Ramos (cell line): ENCODE measurements around the gene INTS11.

ENCODE experiments used
- in situ Hi-C: fragments of 300-500 bp; cut with MboI; formaldehyde crosslinking; loops from one replicate; pipeline ENCODE4 v1.14.3; 2022; ENCODE audit warnings: low sequenced_read_pairs; ENCODE audit not compliant: unreplicated experiment

Gene INTS11

DNA sequence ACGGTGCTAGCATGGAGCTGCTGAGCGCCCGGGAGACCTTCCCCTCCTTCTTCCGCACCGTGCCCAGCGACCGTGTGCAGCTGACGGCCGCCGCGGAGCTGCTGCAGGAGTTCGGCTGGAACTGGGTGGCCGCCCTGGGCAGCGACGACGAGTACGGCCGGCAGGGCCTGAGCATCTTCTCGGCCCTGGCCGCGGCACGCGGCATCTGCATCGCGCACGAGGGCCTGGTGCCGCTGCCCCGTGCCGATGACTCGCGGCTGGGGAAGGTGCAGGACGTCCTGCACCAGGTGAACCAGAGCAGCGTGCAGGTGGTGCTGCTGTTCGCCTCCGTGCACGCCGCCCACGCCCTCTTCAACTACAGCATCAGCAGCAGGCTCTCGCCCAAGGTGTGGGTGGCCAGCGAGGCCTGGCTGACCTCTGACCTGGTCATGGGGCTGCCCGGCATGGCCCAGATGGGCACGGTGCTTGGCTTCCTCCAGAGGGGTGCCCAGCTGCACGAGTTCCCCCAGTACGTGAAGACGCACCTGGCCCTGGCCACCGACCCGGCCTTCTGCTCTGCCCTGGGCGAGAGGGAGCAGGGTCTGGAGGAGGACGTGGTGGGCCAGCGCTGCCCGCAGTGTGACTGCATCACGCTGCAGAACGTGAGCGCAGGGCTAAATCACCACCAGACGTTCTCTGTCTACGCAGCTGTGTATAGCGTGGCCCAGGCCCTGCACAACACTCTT lies 7.7 kb upstream of the INTS11 start:
- in situ Hi-C loops, result no loop called here

DNA sequence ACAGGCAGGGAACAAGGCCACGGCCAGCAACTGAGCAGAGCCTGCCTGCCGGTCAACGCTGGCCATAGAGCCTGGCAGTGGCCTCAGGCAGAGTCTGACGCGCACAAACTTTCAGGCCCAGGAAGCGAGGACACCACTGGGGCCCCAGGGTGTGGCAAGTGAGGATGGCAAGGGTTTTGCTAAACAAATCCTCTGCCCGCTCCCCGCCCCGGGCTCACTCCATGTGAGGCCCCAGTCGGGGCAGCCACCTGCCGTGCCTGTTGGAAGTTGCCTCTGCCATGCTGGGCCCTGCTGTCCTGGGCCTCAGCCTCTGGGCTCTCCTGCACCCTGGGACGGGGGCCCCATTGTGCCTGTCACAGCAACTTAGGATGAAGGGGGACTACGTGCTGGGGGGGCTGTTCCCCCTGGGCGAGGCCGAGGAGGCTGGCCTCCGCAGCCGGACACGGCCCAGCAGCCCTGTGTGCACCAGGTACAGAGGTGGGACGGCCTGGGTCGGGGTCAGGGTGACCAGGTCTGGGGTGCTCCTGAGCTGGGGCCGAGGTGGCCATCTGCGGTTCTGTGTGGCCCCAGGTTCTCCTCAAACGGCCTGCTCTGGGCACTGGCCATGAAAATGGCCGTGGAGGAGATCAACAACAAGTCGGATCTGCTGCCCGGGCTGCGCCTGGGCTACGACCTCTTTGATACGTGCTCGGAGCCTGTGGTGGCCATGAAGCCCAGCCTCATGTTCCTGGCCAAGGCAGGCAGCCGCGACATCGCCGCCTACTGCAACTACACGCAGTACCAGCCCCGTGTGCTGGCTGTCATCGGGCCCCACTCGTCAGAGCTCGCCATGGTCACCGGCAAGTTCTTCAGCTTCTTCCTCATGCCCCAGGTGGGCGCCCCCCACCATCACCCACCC lies 6.9 kb upstream of the INTS11 start, which contains the start of gene TAS1R3:
TSS of gene TAS1R3 (plus strand) at position 213 of the 898 bp plus-strand sequence. CDS start at position 279, 66 bp downstream.
- in situ Hi-C loops, result no loop called here

DNA sequence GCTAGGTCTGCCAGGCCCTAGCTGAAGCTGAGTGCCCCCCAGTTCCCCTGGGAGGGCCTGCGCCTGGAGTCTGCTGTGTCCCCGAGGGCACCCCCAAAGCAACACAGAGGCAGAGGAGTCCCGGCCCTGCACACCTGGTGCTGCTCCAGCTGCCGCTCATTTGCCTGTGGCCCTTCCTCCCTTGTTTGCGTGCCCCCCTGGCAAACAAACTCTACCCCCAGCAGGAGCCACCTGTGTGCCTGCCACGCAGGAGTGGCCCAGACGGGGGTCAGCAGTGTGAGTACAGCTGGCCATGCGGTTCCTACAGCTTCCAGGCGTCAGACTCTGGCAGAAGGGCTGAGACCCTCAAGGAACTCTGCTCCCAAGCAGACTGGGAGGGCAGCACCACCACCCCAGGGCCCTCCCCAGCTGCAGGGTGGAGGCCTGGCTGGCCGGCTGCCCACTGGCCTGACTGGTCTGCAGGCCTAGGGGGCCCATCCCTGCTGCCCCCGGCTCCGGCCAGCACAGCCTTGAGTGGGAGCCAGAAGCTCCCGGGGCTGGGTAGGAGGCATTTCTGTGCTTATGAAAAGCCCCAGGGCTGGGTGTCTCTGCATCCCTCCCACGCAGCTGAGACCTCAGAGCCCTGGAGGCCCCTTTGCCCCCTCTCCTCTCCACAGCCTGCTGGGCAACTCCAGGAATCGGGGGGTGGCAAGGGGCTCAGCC lies 6.1 kb upstream of the INTS11 start:
- in situ Hi-C loops, result no loop called here

DNA sequence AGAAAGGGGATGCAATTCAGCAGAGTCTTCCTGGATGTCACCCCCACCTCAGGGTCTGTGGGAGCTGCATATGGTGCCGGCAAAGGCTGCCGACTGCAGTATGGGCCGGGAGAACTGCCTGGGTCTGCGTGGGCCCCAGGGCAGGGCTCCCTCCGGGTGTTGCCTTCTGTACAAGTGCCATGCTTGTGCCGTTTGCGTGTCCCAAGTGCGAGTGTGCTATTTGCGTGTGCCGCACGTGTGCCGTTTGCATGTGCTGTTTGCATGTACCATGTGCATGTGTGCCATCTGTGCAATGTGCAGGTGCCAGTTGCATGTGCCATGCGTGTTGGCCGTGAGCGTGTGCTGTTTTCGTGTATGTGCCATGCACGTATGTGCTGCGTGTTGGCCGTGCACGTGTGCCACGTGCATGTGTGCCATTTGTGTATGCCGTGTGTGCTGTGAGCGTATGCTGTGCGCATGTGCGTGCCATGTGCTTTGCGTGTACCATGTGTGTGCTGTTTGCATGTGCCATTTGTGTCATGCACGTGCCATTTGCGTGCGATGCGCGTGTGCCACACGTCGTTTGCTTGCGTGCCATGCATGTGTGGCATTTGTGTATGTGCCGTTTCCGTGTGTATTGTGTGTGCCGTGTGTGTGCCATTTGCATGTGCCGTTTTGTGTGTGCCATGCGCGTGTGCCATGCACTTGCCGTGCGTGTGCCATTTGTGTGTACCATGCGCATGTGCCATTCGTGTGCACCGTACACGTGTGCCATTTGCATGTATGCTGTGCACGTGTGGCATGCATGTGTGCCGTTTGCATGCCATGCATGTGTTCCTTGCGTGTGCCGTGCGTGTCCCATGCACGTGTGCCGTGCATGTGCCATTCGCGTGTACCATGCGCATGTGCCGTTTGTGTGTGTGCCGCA lies 5.1 kb upstream of the INTS11 start:
- in situ Hi-C loops, result no loop called here

DNA sequence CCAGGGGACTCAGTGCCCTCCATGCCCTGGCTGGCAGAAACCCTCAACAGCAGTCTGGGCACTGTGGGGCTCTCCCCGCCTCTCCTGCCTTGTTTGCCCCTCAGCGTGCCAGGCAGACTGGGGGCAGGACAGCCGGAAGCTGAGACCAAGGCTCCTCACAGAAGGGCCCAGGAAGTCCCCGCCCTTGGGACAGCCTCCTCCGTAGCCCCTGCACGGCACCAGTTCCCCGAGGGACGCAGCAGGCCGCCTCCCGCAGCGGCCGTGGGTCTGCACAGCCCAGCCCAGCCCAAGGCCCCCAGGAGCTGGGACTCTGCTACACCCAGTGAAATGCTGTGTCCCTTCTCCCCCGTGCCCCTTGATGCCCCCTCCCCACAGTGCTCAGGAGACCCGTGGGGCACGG lies 3.8 kb upstream of the INTS11 start:
- in situ Hi-C loops, result no loop called here

DNA sequence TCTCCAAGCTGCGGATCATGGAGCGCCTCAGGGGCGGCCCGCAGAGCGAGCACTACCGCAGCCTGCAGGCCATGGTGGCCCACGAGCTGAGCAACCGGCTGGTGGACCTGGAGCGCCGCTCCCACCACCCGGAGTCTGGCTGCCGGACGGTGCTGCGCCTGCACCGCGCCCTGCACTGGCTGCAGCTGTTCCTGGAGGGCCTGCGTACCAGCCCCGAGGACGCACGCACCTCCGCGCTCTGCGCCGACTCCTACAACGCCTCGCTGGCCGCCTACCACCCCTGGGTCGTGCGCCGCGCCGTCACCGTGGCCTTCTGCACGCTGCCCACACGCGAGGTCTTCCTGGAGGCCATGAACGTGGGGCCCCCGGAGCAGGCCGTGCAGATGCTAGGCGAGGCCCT lies 2.8 kb upstream of the INTS11 start:
- in situ Hi-C loops, result no loop called here

DNA sequence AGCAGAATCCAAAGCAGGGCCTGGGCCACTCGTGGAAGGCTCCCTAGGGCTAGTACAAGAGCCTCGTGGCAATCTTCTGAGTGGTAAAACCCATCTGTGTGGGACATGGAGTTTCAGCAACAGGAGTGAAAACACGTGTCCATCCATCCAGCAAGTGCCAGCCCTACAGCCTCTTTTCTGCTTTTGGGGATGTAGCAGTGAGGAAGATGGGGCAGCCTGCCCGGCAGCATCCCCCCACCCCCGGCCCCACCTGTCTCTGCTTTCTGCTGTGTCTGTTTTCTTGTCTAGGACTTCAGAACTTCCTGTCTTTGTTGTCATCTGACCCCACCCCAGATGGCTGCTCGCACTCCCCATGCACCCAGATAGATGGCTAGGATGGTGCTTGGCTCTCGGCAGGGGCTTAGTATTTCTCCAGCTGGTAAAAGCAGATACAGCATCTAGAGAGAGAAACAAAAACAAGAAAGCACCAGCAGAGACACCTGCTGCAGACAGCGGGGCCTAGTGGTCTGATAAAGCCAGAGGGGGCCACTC lies 1.7 kb upstream of the INTS11 start:
- in situ Hi-C loops, result no loop called here

DNA sequence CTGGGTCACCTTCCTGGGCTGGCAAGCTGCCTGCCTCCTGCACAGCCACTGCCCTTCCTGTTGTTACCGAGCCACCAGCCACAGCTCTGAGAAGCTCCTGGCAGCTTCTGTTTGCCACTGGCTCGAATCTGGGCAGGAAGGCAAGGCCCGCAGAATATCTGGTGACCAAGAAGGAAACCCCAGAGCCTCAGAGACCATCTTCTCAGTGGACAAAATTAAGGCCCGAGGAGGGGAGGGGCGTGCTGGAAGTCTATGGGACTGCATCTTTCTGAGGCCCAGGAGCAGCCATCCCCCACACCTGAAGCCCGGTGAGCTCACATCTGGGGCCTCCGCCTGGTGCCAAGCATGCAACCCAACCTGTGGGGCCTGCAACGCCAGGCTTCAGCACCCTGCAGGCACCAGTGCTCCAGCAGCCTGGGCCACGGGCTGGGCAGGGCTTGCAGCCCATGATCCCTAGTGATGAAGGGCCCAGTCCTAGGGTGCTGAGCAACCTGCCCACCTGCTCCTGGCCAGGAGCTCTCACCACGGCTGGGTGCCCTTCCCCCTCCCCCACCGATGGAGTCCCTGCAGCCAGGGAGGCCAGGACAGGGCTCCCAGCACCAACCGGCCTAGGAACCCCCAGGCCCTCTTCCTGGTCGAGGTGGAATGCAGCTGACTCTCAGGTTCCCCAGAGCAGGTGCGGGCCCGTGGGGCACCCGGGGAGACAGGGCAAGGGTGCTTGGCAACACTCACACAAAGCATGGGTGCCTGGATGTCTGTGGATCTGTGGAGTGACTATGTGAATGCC lies 1.0 kb upstream of the INTS11 start:
- in situ Hi-C loops, result no loop called here

DNA sequence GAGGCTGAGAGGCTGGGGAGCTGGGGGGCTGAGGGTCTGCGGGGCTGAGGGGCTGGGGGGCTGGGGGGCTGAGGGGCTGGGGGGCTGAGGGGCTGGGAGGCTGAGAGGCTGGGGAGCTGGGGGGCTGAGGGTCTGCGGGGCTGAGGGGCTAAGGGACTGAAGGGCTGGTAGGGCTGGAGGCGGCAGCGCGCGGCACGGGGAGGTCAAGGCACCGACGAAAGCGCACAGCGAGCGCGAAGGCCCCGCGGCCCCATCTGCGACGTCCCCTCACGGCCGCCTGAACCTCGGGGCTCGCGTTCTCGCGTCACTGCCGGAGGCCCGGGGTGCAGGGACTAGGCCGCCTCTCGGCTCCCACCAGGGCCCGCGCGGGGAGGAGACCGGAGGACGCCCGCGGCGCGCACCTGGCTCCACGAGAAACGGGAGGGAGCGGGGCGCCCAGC lies 356 bp downstream of the INTS11 start:
- in situ Hi-C loops, result no loop called here

DNA sequence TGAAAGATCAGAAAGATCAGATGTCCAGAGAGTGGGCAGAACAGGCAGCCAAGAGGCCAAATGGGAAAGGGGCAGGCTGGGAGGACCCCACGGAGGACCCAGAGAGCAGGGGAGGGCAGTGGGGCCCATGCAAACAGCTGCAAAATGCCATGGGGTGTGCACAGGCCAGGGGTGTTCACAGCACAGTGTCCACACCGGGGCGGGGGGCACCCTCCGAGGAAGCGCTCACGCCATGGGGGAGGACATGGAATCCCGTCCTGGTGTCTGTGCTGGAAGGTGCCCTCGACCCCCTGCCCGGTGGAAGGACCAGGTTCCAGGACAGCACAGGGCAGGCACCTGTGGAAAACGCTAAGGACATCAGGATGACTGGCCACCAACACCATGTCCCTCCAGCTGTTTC lies 1.5 kb downstream of the INTS11 start:
- in situ Hi-C loops, result no loop called here

DNA sequence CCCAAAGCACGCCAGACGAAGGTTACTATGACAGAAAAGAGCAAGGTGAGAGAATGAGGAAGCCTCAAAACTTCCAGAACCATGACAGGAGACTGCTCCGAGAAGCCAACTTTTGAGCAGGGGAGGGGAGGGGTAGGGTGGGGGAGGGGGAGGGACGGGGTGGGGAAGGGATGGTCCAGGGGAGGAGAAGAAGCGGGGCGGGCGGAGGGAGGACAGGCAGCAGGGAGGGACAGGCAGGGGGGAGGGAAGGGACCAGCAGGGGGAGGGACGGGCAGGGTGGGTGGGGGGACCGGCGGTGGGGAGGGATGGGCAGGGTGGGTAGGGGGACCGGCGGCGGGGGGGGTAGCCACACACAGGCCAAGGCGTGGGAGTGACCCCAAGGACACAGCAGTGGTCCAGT lies 2.0 kb downstream of the INTS11 start:
- in situ Hi-C loops, result no loop called here

DNA sequence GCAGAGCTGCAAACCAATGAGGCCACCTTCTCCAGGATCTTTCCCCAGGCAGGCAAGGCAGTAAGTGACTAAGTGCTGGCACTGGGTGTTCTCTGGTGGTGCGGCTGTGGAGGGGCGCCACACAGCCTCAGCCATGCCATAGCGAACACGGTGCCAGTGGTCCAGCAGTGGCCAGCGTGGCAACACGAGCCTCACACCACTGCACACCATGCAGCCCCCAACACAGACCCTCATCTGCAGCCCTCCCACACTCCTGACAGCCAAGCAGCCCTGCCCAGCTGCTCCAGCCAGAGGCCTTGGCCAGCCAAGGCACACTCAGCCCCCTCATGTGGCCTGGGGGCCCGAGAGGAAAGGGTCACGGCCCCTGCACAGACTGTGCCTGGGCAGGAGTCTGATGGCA lies 3.0 kb downstream of the INTS11 start:
- in situ Hi-C loops, result no loop called here

DNA sequence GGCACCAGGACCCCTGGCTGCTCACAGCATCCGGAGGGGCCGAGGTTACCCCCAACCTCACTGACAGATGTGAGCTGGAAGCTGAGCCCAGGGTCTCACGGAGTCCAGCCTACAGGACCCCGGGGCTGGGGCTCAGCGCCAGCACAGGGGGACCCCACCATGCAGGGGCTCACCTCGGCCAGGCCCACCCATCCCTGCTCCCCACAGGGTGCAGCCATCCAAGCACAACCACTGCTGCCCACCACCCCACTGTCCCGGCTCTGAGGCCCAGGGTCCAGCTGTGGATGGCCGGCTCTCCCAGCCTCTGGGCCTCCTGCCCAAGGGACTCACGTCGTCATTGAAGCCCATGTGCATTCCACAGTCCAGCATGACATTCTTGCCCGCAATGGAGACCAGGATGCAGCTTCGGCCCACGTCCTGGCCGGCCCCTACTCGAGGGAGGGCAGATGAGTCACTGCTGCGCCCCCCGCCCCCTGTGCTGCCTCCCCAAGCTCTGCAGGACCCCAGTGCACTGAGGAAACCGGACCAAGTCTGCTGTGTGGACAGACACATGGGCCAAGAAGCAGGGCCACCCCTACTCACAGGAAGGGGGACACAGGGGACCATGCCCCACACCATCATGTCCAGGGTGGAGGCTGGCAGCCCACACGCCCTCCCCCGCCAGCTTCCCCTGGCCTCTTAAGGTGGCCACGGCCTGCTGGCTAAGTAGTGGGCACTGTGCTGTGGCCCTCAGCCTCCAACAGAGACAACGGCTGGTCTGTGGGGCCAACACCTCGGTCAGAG lies 3.6 kb downstream of the INTS11 start:
- in situ Hi-C loops, result no loop called here

DNA sequence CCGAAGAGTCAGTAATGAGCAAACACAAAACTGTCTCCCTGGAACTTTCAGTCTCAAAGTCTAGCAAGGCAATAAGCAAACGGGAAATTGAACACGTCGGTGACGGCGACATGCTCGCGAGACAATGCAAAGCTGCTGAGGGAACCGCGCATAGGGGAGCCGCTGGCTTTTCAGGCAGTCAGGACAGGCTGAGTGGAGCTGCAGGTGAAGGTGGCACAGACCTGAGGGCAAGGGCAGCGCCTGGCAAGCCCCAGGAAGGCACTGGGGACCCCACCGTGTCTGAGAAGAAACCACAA lies 4.9 kb downstream of the INTS11 start:
- in situ Hi-C loops, result no loop called here

DNA sequence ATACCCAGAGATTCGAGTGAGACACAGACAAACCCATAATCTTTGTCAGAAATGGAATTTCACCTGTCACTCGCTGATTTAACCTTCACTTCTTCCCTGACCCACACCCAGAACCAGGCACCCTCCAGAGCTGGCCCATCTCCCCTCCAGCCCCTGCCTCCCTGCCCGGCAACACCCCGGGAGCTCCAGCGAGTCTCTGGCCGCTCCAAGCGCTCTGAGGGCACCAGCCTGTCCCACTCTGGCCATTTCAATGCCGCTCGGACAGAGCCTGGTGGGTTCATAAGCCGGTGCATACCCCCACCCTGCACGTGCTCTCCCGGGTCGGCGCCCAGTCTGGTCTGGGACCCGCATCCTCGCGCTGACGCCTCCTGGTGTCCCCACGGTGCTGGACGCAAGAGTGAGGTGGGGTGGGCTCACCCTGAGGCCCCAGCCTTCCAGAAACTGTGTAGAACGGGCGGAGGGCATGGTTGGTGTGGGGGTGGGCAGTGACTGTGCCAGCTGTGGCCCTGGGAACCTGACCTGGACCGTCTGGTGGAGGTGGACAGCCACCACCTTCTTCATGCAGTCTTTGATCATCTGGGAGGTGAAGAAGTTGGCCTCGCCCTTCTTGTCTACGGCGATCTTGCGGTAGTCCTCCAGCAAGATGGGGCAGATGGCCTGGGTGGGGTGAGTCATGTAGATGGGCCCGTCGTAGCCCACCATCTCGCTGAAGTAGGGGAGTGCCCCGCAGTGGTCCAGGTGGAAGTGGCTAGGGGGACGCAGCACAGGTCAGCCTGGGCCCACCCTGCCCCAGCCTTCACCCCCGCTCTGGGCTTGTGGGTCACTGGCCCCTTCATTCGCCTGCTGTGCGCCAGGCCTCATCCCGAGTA lies 5.4 kb downstream of the INTS11 start:
- in situ Hi-C loops, result no loop called here

DNA sequence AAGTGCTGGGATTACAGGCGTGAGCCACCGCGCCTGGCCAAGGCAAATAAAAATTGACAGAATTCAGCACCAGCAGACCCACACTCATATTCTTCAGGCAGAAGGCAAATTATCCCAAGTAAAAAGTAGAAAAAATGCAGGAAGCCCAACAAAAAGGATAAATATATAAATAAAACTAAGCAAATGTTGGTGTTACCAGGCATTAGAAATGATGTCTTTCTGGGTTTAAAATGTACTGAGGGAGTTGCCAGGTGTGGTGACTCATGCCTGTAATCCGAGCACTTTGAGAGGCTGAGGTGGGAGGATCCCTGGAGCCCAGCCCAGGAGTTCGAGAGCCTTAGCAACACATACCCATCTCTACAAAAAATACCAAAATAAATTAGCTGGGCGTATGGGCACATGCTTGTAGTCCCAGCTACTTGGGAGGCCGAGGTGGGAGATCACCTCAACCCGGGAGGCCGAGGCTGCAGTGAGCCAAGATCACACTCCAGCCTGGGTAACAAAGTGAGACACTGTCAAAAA lies 6.3 kb downstream of the INTS11 start:
- in situ Hi-C loops, result no loop called here

DNA sequence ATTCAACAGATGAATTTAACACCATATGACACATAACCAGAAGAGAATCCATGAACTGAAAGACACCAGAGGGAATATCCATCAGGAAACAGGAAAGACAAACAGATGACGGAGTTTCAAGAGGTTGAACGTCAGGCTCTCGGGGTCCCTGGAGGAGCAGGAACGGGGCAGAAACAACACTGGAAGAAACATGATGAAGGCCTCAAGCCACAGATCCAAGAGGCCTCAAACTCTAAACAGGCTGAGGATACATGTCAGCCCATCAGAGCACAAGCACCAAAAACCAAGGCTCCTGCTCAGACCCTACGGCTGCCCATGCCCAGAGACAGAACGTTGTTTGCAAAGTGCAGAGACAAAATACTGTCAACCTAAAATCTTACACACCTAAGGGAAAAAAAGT lies 7.0 kb downstream of the INTS11 start:
- in situ Hi-C loops, result no loop called here
